ENCODE measurements around the gene CCDC32.
A peak's percentile ranks its signal among the peaks of the same experiment; 100 is the strongest.

DNA sequence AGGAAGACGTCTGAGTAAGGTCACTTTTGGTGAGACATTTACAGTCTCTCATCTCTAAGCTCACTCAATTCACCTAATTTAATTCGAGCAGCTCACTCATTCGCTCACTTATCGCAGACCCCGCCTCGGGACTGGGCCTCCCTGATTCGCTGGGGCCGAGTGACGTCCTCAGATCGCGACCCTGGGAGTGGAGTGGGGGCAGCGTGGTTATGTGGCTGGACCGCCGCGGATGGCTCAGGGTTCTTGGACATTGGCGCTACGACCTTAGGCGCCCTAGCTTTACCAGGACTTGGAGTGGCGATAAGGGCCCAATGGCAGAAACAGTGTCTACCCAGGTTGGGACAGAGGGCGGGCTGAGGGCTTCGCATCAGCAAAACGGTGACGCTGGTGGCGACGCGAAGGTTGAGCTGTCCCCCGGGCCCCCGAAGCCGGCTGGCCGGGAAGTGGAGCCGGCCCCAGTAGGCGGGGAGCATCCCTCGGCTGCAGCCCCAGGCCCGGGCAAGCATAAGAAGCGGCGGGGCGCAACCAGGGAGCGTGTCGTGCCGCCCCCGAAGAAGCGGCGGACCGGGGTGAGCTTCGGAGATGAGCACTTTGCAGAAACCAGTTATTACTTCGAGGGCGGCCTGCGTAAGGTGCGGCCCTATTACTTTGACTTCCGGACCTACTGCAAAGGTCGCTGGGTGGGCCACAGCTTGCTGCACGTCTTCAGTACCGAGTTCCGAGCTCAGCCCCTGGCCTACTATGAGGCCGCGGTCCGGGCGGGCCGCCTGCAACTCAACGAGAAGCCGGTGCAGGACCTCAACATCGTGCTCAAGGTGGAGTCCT lies 4.5 kb upstream of the CCDC32 start, which contains the start of gene RPUSD2:
- no peak for TF ChIP-seq CTCF (IDR thresholded peaks at IDR 0.05)
- TF ChIP-seq POLR2A (IDR thresholded peaks at IDR 0.05) = peak; percentile 49 to 75
